Head of caudate nucleus (tissue), 42 donors: ENCODE measurements around the gene EDN3.

Experiments used
- DNase-seq, 42 donors: peaks; one replicate each; pipeline versions ENCODE4 v3.0.0 to v3.0.0-alpha.2; 2020 to 2021; ENCODE audit warnings: mixed read lengths in 7 of 42
- intact Hi-C: fragments of 100-400 bp; cut with DNase I; formaldehyde crosslinking; loops from one replicate; pipeline ENCODE4 v1.15.0; 2022

The EDN3 gene, protein sequence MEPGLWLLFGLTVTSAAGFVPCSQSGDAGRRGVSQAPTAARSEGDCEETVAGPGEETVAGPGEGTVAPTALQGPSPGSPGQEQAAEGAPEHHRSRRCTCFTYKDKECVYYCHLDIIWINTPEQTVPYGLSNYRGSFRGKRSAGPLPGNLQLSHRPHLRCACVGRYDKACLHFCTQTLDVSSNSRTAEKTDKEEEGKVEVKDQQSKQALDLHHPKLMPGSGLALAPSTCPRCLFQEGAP

DNA sequence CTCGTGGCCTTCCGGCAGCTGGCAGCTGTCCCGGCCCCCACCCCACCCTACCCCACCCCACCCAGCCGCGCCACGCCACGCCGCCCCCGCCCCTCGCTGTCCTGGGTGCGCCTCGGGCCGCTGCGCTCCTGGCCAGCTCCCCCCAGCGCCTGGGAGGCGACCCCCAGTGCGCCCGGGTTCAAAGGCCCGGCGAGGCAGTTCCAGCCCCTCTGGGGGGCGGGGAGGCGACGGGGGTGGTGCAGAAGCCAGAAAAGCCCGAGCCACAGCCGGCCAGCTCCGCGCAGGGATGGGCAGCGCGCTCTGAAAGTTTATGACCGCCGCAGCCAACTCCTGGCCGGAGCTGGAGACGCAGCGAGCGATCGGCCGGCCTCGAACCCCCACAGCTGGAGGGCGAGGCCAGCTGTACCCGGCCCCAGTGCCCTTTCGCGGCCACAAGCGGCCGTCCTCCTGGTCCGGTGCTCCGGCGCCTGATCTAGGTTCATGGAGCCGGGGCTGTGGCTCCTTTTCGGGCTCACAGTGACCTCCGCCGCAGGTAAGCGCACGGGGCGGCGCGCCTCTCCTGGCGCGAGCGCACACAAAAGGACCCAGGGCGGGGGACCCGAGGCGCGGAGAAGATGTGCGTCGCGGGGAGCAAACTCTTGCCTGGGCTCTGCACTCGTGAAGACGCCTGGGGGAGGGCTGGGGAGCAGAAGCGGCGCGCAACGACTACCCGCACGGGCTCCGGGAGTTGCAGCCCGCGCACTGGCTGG, at the start of gene EDN3:
EDN3 (plus strand) TSS at position 279 of the 749 bp plus-strand sequence; CDS start at position 481, 202 bp downstream.
- no peak for DNase-seq
- intact Hi-C loops, result no loop called here

DNA sequence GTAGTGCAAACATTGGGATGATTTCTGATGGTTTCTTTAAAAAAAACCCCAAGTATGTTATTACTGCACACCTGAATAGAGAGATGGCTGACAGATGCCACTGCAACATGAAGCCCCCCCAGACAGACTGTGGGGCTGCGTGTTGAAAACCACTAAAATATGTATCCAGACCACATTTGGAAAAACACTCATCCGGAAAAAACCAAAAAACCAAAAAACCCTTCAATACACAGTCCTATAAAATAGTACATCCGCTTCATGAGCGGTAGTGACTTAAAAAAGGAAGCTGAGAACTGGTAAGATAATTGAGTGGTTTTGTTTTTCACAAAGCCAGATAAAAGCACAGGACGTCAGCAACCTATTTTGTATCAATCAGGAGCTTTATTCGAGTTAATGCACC, 47.1 kb upstream of the EDN3 start:
- intact Hi-C loops, result no loop called here
- no peak for DNase-seq

DNA sequence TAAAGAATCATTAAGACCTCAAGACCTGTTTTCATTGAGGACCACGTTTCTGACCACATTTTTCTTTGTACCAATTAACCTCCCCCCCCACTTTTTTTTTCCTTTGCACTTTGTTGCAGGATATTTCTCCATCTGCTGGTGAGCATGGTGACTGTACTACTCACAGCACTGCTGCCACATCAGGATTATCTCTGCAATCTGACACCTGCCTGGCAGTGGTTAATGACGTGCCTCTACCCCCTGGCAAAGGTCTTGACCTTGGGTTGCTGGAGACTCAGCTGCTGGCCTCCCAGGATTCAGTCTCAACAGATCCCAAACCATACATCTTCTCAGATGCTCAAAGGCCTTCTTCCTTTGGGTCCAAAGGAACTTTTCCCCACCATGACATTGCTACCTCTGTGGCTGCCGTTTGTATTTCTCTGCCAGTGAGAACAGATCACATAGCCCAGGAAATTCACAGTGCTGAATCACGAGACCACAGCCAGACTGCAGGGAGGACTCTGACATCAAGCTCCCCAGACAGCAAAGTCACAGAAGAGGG, 46.6 kb upstream of the EDN3 start:
- intact Hi-C loops, result no loop called here
- DNase-seq, result no peak

DNA sequence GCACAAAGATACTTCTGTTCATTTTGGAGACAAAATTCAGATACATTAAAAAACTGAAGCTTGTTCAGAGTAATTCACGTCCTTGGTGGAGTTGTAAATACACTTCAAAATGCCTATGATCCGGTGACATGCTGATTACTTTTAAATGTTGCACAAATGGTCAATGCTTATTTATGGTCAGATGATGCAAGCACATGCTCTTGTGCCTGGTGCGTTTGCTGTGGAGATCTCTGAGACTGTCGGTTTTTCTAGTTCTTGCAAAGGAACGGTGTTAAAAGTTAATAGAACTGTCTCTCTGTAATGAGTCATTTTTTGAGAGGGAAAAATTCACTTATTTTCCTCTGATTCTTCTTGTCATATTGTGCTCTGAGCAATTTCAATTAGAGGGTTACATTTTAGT, 45.2 kb upstream of the EDN3 start:
- DNase-seq, result no peak

DNA sequence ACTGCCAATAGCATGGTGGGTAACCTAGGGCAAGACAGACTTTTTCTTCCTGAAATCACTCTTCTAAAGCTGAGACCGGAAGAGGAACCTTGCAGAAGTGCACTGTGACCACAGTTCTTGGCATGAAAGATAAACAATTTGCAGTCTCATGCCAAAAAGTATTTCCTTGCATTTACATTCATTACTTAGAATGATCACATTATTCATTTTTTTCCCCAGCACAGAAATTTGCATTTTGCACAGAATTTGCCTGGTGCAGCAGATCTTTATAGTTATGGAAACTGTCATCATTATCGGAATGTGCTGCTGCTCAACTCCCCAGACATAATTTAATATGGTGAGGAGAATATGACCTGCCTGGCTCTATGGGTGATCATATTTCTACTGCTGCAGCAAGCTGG, 42.2 kb upstream of the EDN3 start:
- intact Hi-C loops, result no loop called here
- peak in 3 of 42 donors; percentile 8 to 17 (median 12) for DNase-seq

More for the DNA sequence above, 45.2 kb upstream of the EDN3 start:
- intact Hi-C loops, result no loop called here

DNA sequence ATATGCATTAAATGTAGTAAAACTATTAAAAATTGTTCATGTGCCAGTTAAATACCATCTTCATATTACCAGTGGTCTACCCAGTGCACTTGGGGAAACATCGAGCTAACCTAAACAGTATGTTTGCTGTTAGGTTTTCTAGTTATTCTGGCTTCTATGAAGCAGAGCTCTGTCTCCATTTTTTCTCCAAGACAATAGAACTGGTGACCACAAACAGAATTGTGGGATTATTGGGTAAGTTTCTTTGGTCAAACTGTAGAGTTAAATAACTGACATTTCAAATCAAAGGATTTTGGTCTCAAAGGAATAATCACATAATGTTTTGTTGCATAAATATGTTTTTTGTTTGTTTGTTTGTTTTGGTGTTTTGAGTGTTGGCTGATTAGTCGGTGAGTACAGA, 40.5 kb upstream of the EDN3 start:
- no peak for DNase-seq
- intact Hi-C loops, result no loop called here

DNA sequence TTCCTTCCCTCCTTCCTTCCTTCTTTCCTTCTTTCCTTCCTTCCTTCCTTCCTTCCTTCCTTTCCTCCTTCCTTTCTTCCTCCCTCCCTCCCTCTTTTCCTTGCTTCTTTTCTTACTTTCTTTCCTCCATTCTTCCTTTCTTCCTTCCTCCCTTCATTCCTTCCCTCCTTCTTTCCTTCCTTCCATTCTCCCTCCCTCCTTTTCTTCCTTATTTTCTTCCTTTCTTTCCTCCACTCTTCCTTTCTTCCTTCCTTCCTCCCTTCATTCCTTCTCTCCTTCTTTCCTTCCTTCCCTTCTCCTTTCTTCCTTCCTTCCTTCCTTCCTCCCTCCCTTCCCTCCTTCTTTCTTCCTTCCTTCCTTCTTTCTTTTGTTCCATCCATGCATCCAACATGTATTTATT, 35.1 kb upstream of the EDN3 start:
- DNase-seq, result no peak
- intact Hi-C loops, result no loop called here

DNA sequence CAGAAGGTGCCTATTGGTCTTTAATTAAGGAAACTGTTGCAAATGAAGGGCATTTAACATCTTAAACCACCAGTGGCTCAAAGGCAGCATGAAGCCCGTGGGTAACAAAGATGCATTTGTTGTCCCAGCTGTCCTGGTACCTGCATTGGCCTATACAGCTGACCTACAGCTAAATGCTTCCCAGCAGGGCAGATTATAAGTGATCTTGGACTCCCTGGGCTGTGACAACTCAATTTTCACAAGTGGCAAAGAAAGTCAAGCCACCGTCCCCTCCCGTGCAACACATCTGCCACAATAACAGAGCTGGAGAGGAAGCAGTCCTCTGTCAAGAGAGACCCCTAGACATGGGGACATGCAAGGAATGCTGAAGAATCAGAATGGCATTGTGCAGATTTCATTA, 31.5 kb upstream of the EDN3 start:
- intact Hi-C loops, result no loop called here

DNA sequence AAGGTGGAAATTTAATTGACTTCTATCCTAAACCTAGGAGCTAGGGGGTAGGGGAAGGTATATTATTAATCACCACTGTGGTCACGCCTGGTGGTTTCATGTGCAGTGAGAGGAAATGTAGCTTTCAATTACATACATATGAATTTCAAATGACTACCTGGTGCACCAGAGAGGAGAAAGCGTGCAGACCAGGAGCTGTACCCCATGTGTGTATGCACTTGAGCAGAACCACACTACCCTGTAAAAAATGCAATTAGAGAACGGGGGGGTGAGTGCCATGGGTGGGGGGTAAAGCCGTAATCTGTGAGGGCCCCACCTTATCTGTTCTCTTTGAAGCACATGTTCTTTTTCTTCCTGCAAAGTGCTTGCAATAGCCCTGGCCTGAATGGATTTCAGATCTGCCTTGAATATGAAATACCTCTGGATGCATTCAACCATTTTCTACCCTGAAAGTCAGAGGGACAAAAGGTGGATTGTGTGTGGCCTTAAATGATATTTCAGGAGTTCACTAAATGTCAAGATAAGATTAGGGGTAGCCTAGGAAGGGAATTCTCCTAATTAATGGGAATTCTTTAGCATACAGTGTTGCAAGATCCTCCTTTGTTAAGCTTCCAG, 30.9 kb upstream of the EDN3 start:
- intact Hi-C loops, result no loop called here
- no peak for DNase-seq

More for the DNA sequence above, 31.5 kb upstream of the EDN3 start:
- DNase-seq, result no peak

DNA sequence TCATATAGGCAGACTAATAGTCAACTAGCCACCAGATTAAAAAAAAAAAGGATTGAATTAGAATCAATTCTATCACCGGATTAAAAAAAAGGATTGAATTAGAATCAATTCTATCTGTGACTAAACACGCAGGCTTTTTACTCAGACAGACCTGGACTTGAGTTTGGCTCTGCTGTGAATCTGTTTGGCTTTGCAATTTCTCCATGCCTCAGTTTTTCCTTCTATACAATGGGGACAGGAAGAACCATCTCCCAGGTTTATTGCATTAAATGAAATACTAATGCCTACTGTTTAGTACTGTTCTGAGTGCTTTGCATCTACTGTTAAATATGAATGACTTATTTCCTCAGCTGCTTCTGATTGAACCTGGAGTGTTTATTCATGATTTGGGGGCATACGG, 30.0 kb upstream of the EDN3 start:
- intact Hi-C loops, result no loop called here
- DNase-seq, result no peak

DNA sequence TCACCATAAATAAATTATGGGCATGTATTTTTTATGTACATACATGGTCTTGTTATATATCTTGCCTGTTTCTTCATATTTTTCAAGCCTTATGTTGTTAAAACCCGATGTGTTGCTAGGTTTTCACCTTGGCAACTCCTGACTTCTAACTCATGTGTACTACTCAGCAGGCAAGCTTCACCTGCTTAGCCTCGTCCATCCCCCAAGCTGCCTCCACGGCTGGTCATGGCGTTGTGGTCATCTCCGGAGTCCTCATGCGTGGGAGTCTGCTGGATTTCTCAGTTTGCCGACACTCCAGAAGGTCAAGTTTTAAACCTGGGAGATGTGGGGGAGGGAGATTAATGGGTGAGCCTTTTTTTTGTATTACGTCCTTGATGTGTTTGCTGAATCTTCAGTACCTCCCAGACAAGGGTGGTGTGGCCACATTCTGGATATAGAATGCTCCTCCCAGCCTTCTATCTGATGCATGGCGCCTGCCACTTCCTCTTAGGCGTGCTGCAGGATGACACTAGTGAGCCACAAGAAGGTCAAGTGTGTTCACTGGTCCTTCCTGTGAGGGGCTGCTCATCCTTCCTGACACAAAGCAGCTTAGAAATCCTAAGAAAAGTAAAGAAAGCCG, 26.6 kb upstream of the EDN3 start:
- intact Hi-C loops, result no loop called here
- no peak for DNase-seq

DNA sequence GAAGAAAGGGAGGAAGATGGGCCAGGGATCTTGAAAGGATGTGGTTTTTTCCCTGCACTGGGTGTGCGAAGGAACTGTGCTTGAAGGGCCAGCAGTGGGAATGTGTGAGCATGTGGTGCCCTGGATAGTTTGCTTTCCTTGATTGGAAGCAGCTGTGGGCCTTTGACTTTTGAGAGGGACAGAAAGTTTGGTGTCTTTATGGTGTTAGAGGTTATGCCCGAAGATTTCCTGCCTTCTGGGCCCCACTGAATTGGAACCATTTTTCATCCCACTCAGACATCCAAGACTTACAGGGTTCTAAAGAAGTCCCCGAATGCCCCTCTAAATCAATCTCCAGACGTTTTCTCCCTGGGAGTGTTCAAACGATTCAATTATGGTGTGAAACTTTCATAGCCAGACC, 23.5 kb upstream of the EDN3 start:
- DNase-seq, result no peak
- intact Hi-C loops, result no loop called here

DNA sequence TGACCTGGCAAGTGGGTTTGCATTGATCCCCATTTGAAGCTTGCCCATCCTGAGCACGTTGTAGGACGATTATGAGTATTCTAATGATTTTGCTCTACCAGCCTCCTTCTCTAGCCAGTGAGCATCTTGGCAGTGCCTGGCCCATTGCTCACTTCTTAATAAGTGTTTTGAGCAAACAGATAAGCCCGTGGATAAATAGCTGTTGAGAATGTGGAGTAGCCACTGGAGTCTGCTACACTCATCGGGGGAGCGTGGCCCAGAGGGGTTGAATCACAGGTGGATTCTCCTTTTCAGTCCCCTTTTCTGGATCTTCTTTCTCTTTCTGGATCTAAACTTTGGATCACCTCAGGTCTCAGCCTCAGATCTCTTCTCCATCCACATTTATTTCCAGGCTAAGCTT, 15.9 kb upstream of the EDN3 start:
- intact Hi-C loops, result no loop called here
- no peak for DNase-seq

DNA sequence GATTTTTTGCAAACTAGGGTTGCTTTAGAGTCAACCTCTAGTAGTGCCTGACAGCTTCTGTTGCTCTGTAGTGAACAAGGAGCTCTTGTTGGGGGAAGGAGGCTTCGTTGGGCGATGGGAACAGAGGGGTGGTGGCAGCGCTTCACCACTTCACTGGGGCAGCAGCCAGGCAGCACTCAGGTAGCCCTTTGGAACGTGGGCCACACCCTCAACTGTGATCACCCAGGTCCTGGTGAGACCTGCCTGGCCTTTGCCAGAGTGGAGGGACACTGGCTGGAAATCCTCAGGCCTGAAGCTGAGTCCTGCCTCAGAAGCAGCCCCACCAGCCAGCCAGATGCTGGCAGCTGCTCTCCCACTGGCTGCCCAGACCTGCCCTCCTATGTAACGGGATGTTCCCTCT, 10.4 kb upstream of the EDN3 start:
- DNase-seq, result no peak
- intact Hi-C loops, result no loop called here

DNA sequence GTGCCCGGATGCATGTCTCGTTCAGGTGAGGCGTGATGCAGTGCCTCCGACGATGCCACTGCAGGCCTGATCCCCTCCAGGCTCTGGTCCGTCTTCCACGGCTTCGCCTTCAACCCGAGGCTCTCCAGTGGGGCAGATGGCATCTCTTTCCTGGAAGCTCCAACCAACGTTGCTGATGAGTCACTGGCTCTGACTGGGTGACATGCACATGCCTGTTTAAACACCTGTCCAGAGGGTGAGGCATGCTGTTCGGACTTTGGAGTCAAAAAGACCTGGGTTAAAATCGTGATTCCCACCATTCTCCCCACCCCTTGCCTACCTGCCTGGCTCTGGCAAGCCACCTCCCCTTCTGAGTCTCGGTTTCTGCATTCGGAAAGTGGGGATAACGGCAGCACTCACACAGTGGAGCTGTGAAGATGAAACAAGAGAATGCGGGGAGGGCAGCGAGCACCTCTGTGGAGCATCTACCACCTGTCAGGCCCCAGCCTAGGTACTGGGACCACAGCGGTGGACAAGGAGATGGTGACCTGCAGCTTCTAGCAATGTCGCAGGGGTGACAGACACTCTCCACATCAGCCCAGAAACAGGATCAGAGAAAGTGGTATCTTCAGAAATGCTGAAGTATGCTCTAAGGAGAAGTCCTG, 8.5 kb upstream of the EDN3 start:
- intact Hi-C loops, result no loop called here
- DNase-seq, result no peak

DNA sequence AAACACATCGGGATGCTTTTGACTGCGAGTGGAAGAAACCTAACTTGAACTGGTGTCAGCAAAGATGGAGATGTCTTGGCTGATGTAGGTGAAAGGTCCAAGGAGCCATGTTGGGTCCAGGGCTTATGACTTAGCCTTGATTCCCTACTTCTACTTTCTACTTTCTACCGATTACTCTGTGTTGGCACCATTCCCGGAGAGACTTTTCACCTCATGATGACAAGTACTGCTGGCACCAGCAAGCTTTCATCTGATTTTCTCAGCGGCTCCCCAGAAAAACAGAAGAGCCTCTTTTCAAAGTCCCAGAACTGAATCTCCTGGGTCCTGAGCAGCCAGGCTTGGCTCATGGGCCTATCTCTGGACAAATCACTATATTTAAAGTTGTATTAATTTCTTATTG, 4.9 kb upstream of the EDN3 start:
- DNase-seq, result no peak
- intact Hi-C loops, result no loop called here

DNA sequence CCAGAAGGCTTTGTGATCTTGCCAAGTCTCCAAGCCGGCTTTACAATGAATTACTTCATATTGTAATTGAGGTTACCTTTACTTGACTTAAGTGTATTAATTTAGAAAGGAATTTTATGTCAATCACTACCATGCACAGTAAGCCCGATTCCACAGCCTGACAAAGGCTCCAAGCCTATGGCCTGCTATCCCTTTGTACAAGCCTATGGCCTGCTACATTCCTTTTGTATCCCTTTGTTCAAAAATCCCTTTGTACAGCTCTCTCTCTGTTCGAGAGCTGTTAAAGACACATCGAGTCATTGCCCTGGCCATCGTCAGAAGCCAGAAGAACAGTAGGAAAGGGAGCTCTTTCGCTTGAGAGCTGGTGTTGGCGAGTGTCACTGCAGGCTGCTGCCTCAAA, 2.7 kb upstream of the EDN3 start:
- intact Hi-C loops, result no loop called here
- no peak for DNase-seq

DNA sequence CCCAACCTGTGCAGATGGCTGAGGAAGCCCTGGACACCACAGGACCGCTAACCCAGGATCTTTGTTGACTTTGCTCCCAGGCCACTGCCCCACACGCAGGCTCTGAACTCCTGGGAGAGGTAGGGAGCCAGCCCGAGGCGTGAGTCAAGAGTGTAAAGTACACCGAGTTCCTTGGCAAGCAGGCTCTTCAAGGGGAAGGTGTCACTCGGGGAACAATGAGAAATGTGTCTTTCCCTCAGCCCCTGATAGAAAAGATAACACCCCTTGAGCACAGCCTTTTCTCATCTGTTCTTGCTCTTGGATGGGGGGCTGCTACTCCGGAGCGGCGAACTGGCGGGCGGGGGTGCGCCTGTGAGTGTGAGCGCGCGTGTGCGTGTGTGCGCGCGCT, 472 bp upstream of the EDN3 start:
- intact Hi-C loops, result no loop called here
- DNase-seq, result no peak

DNA sequence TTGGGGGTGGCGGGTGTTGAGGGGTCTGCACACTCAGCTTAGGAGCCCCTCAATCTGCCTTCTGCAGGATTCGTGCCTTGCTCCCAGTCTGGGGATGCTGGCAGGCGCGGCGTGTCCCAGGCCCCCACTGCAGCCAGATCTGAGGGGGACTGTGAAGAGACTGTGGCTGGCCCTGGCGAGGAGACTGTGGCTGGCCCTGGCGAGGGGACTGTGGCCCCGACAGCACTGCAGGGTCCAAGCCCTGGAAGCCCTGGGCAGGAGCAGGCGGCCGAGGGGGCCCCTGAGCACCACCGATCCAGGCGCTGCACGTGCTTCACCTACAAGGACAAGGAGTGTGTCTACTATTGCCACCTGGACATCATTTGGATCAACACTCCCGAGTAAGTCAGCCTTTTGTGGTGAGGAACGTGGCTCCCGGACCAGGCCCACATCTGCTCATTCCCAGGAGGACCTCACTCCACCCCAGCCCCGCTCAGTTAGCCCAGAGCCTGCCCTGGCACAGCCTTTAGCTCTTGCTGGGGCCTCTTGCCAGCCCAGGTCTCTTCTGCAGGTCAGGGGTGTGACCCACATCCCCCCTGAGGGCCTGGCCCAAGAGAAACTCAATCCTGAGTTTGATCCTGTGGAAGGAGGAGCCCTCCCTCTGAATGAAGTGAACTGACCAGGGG, 1.1 kb downstream of the EDN3 start:
- no peak for DNase-seq
- intact Hi-C loops, result no loop called here
